Glomerular endothelial cell (primary cell): Measurements from ENCODE around the gene COL5A3. TPM values are rescaled to one million over a fixed set of nuclear protein-coding genes. Genes with fewer than 3 reads are reported as not detected.
"Not testable (repeated sequence)": the region's sequence is repeated elsewhere in the genome, so short reads cannot be mapped to it uniquely, and the experiment has no call there.

Source experiments
- DNase-seq: peaks from one replicate; pipeline ENCODE4 v3.0.0-alpha.2; 2011; ENCODE audit warnings: low read depth, low spot score; ENCODE audit errors: extremely low read depth
- total RNA-seq: library from RNA; depleted of rRNA; stranded (reverse); fragments of >200 nt; gene quantifications from 2 replicates; pipeline ENCODE4 v1.2.3, GENCODE V29; 2015

COL5A3 gene
- total RNA-seq, 1 donor from 2014 or later = 2.0 TPM

- no peak for DNase-seq
Observed at GRCh38 chr19:9941671-9942070, 68.6 kb downstream of the COL5A3 start.

GRCh38 chr19:9941231-9941630, 69.1 kb downstream of the COL5A3 start:
- DNase-seq = no peak

- no peak for DNase-seq
Observed at GRCh38 chr19:9940778-9941177, 69.5 kb downstream of the COL5A3 start.

GRCh38 chr19:9939301-9939913, 70.9 kb downstream of the COL5A3 start:
- no peak for DNase-seq

- no peak for DNase-seq
Observed at GRCh38 chr19:9937001-9937411, 73.3 kb downstream of the COL5A3 start.

- DNase-seq = no peak
Observed at GRCh38 chr19:9936326-9937000, 73.8 kb downstream of the COL5A3 start, which contains the start of gene OLFM2. OLFM2 (minus strand) TSS chr19:9936515; CDS start chr19:9936366, 149 bp downstream.

- DNase-seq = no peak
Observed at GRCh38 chr19:9935506-9936325, 74.6 kb downstream of the COL5A3 start.

- DNase-seq = no peak
Observed at GRCh38 chr19:9934132-9934950, 76.0 kb downstream of the COL5A3 start.

- DNase-seq = no peak
Observed at GRCh38 chr19:9932835-9933234, 77.5 kb downstream of the COL5A3 start.

GRCh38 chr19:9931629-9932028, 78.7 kb downstream of the COL5A3 start:
- DNase-seq = no peak

GRCh38 chr19:9923440-9923839, 86.9 kb downstream of the COL5A3 start:
- DNase-seq = no peak

GRCh38 chr19:9922782-9923379, 87.4 kb downstream of the COL5A3 start:
- not testable (repeated sequence) for DNase-seq

- no peak for DNase-seq
Observed at GRCh38 chr19:9917321-9917720, 93.0 kb downstream of the COL5A3 start.

- no peak for DNase-seq
Observed at GRCh38 chr19:9916719-9917118, 93.6 kb downstream of the COL5A3 start.

- no peak for DNase-seq
Observed at GRCh38 chr19:9914315-9915207, 95.7 kb downstream of the COL5A3 start.

- DNase-seq = no peak
Observed at GRCh38 chr19:9914001-9914314, 96.3 kb downstream of the COL5A3 start.

GRCh38 chr19:9913237-9914000, 96.9 kb downstream of the COL5A3 start:
- DNase-seq = no peak

- DNase-seq = no peak
Observed at GRCh38 chr19:9912551-9913236, 97.6 kb downstream of the COL5A3 start.
